OCI-M2 (cell line): Measurements from ENCODE around the gene WNT3.

ENCODE experiments used
- DNase-seq: peaks from one replicate; lab custom pipeline; 2025; ENCODE audit not compliant: unreplicated experiment; lab: John Stamatoyannopoulos, UW

WNT3 gene

GRCh38 chr17:46736100-46736499 lies 82.4 kb downstream of the WNT3 start:
- DNase-seq = no peak

- no peak for DNase-seq
Measured at GRCh38 chr17:46733837-46734475, 84.5 kb downstream of the WNT3 start.

DNA sequence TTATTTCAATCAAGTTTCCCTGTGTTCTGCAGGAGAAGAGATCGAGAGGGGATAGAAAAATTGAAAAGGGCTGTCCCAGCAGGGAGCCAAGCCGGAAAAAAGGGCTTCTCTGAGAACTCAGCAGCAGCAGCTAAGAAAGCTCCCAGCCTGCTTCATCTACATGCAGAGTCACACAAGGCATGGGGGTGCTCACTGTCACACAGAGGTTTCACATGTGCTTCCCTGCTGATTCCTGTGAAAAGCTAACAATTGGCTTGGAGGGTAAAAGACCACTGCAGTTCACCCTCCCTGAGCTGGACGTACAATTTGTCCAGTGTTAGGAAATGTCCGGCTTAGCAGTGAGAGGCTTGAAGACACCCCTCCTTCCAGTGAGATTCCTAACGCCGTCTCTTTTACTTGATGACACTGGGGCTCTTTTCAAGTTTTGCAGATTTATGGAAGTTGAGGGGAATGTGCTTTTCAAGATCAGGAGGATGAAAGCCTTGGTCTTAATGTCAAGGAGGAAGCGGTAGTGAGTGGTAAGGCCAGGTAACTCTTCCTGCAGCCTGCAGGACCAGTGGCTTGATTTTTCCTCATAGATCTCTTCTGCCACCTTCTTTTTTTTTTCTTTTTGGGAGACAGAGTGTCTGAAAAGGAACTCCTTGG lies 85.6 kb downstream of the WNT3 start:
- no peak for DNase-seq

- no peak for DNase-seq
Measured at GRCh38 chr17:46732160-46732559, 86.3 kb downstream of the WNT3 start.

GRCh38 chr17:46730679-46731078 lies 87.8 kb downstream of the WNT3 start:
- DNase-seq = no peak

DNA sequence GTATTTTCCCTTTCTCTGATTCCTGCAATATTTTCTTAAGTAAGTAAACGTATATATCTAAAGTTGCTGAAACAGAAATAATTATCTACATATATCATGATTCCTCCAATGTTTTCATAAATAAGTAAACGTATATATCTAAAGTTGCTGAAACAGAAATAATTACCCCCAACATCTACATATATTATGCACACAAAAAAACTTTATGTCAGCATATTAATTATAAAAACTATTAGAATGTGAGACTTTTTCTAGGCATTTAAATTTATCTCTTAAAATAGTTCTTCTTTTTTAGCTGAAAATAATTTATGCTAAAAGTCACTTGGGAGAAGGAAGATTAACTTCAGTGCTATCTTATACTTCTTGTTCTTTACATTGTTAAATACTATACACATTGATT lies 88.5 kb downstream of the WNT3 start:
- DNase-seq = no peak

GRCh38 chr17:46727572-46728348 lies 90.7 kb downstream of the WNT3 start:
- no peak for DNase-seq

- no peak for DNase-seq
Measured at GRCh38 chr17:46726206-46726605, 92.3 kb downstream of the WNT3 start.

- DNase-seq = no peak
Measured at GRCh38 chr17:46722662-46723285, 95.7 kb downstream of the WNT3 start.

DNA sequence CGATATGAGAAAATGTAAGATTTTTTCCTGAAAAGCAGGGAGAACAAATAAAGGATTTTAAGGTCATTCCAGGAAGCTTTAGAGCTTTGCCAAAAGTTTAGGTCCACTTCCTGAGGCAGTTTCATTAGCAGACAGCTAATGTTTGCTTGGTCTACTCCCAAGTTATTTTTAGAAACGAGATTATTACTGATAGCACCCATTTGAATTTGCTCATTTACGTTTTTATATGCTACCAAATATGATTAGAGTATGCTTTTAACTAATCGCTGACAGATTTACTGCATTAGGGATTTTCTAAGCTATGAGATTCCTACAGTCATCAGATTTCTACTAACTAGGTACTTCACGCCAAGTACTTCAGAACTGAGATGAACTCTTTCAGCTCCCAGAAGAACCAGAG lies 98.1 kb downstream of the WNT3 start:
- DNase-seq = no peak

GRCh38 chr17:46719891-46720290 lies 98.6 kb downstream of the WNT3 start:
- DNase-seq = no peak

- no peak for DNase-seq
Measured at GRCh38 chr17:46717999-46718398, 100.5 kb downstream of the WNT3 start.
